ENCODE results near the gene TBC1D26.
"Not testable (repeated sequence)": the region's sequence is repeated elsewhere in the genome, so short reads cannot be mapped to it uniquely, and the experiment has no call there.

The TBC1D26 gene

DNA sequence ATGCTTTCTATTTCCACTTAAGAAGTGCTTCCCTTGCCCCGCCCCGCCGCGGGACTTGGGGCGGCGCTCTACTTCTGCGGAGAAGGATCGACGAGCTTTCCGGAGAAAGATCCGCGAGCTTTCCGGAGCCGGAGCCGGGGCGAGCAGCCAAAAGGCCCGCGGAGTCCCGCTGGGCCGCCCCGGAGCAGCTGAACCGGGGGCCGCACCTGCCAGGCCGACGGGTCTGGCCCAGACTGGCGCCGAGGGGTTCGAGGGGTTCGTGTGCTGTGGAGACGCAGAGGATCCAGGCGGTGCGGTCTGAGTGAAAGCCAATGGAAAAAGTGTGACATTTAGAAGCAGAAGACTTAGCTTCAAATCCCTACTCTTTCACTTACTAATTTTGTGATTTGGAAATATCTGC is 50.8 kb downstream of the TBC1D26 start:
- TF ChIP-seq, protein P1, sequence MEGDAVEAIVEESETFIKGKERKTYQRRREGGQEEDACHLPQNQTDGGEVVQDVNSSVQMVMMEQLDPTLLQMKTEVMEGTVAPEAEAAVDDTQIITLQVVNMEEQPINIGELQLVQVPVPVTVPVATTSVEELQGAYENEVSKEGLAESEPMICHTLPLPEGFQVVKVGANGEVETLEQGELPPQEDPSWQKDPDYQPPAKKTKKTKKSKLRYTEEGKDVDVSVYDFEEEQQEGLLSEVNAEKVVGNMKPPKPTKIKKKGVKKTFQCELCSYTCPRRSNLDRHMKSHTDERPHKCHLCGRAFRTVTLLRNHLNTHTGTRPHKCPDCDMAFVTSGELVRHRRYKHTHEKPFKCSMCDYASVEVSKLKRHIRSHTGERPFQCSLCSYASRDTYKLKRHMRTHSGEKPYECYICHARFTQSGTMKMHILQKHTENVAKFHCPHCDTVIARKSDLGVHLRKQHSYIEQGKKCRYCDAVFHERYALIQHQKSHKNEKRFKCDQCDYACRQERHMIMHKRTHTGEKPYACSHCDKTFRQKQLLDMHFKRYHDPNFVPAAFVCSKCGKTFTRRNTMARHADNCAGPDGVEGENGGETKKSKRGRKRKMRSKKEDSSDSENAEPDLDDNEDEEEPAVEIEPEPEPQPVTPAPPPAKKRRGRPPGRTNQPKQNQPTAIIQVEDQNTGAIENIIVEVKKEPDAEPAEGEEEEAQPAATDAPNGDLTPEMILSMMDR (conservative IDR thresholded peaks at IDR 0.05; ENCODE audit: low read depth, low read length): peak; percentile 10
- DNase-seq (ENCODE audit: low read depth): peak; percentile 9
- H3K4me3 ChIP-seq (ENCODE audit: low read length): peak overlapping the region; percentile 46

DNA sequence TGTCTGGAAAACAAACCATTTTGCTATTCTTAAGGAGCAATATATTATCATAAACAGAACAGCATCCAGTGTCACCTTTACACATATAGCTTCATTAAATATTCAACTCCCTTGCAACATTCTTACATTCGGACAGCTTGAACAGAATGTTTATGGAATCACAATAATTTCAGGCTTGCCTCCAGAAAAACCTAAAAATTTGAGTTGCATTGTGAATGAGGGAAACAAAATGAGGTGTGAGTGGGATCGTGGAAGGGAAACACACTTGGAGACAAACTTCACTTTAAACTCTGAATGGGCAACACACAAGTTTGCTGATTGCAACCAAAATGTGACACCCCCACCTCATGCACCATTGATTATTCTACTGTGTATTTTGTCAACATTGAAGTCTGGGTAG is 51.4 kb downstream of the TBC1D26 start:
- no peak overlapping the region for H3K4me3 ChIP-seq (ENCODE audit: low read length)
- DNase-seq (ENCODE audit: low read depth): no peak
- TF ChIP-seq, protein P1 (conservative IDR thresholded peaks at IDR 0.05; ENCODE audit: low read depth, low read length): no peak

DNA sequence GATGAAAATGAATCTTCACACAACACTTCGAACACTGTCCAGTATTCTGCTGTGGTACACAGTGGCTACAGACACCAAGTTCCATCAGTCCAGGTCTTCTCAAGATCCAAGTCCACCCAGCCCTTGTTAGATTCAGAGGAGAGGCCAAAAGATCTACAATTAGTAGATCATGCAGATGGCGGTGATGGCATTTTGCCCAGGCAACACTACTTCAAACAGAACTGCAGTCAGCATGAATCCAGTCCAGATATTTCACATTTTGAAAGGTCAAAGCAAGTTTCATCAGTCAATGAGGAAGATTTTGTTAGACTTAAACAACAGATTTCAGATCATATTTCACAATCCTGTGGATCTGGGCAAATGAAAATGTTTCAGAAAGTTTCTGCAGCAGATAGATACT is 52.3 kb downstream of the TBC1D26 start:
- not testable (repeated sequence) for H3K4me3 ChIP-seq (ENCODE audit: low read length); DNase-seq (ENCODE audit: low read depth)

DNA sequence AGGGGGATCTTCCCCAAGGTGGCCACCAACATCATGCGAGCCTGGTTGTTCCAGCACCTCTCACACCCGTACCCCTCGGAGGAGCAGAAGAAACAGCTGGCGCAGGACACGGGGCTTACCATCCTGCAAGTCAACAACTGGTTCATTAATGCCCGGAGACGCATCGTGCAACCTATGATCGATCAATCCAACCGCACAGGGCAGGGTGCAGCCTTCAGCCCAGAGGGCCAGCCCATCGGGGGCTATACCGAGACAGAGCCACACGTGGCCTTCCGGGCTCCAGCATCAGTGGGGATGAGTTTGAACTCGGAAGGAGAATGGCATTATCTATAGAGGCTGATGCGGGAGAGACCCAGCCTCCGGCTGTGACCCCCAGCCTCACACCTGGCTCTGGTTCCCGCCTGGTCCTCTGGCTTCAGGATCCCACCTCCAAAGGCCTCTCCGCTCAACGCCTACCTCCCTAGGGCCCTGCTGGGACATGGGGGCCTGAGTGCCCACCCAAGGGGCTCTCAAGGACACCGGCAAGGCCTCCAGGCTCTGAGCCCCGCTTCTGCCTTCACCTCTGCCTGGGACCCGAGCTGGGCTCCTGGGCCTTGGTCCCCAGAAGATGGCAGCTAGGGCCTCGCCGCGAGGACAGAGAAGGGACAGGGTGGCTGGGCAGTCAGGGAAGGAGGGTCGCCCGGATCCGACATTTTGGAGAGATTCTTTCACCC is 55.4 kb downstream of the TBC1D26 start:
- DNase-seq (ENCODE audit: low read depth); H3K4me3 ChIP-seq (ENCODE audit: low read length): not testable (repeated sequence)

DNA sequence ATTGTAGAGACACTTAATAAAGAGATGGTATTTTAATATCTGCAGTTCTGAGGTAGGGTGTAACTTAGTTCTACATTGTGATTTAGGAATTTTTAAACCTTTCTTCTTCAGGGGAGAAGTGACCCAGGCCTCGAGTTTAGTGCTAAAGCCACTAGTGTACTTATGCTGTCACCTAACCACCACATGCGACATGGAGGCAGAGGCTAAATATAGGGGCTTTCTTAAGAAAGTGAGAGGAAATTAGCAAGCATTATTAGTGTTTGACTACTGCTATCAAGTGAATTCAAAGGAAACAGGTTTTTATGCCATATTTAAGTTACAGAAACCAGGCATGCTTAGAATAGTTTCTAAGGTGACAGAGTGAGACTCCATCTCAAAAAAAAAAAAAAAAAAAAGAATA is 56.3 kb downstream of the TBC1D26 start:
- not testable (repeated sequence) for H3K4me3 ChIP-seq (ENCODE audit: low read length); DNase-seq (ENCODE audit: low read depth)

All from retinal pigment epithelial cell (primary cell).